HG02885 (cell line): ENCODE data around the gene EMC7.
"Not testable (repeated sequence)": the region's sequence is repeated elsewhere in the genome, so short reads cannot be mapped to it uniquely, and the experiment has no call there.

ENCODE experiments used
- ATAC-seq: cut with Tn5 transposase; IDR thresholded peaks from one replicate; pipeline ENCODE4 v1.9.1; 2021; ENCODE audit warnings: mild to moderate bottlenecking; ENCODE audit not compliant: unreplicated experiment, poor library complexity

EMC7 gene

GRCh38 chr15:34101366-34102174 is at the start of gene EMC7, which contains the start of gene PGBD4:
TSS of gene EMC7 (minus strand) at chr15:34101862. CDS start at chr15:34101839, 23 bp downstream.
TSS of gene PGBD4 (plus strand) at chr15:34102083. CDS start at chr15:34102532, 449 bp downstream.
- ATAC-seq: peak; percentile 99

GRCh38 chr15:34147371-34148140 is 45.9 kb upstream of the EMC7 start:
- ATAC-seq: no peak

GRCh38 chr15:34133511-34133910 is 31.8 kb upstream of the EMC7 start:
- ATAC-seq: no peak

- ATAC-seq: no peak
These were observed 31.2 kb upstream of the EMC7 start for GRCh38 chr15:34132881-34133280.

GRCh38 chr15:34128898-34129297 is 27.2 kb upstream of the EMC7 start:
- no peak for ATAC-seq

- ATAC-seq: no peak
These were observed 24.9 kb upstream of the EMC7 start for GRCh38 chr15:34126522-34126921.

GRCh38 chr15:34125945-34126344 is 24.3 kb upstream of the EMC7 start:
- no peak for ATAC-seq

- ATAC-seq: no peak
These were observed 23.0 kb upstream of the EMC7 start for GRCh38 chr15:34124651-34125050.

- ATAC-seq: peak; percentile 83
These were observed 21.1 kb upstream of the EMC7 start for GRCh38 chr15:34122771-34123183.

GRCh38 chr15:34121786-34122185 is 20.1 kb upstream of the EMC7 start:
- not testable (repeated sequence) for ATAC-seq

- not testable (repeated sequence) for ATAC-seq
These were observed 18.8 kb upstream of the EMC7 start for GRCh38 chr15:34120420-34120819.

- no peak for ATAC-seq
These were observed 17.6 kb upstream of the EMC7 start for GRCh38 chr15:34119291-34119690.

- no peak for ATAC-seq
These were observed 15.0 kb upstream of the EMC7 start for GRCh38 chr15:34116620-34117019.

- ATAC-seq: no peak
These were observed 13.1 kb upstream of the EMC7 start for GRCh38 chr15:34114739-34115138.

- ATAC-seq: no peak
These were observed 12.6 kb upstream of the EMC7 start for GRCh38 chr15:34114215-34114614.

GRCh38 chr15:34111488-34111887 is 9.8 kb upstream of the EMC7 start:
- ATAC-seq: no peak

GRCh38 chr15:34109797-34110663 is 8.4 kb upstream of the EMC7 start:
- ATAC-seq: no peak

GRCh38 chr15:34107315-34107714 is 5.7 kb upstream of the EMC7 start:
- ATAC-seq: no peak

GRCh38 chr15:34106423-34106822 is 4.8 kb upstream of the EMC7 start:
- ATAC-seq: no peak

- ATAC-seq: no peak
These were observed 688 bp upstream of the EMC7 start for GRCh38 chr15:34102175-34102925.
